Measurements from ENCODE around the gene PRRG3. TPM values are rescaled to one million over a fixed set of nuclear protein-coding genes. Genes with fewer than 3 reads are reported as not detected.

PRRG3 gene
- total RNA-seq, 2 donors from 2014 or later = not detected

GRCh38 chrX:151741606-151742005 is 46.3 kb downstream of the PRRG3 start:
- Mint-ChIP-seq H3K4me1 (ENCODE audit: low read depth in 2 of 2) (no peaks in the 10 kb centered on the region), H3K27me3 (peaks cover 0 to 11% of the 10 kb centered on the region in 2 donors), H3K36me3 (no peaks in the 10 kb centered on the region), H3K4me3 (no peak overlapping the region), H3K9me3 (no peaks in the 10 kb centered on the region), H3K27ac (no peak overlapping the region)
- ATAC-seq = no peak
- DNase-seq (ENCODE audit: low spot score) = no peak

- no peak overlapping the region for H3K27ac Mint-ChIP-seq
- H3K27me3 Mint-ChIP-seq = peaks cover 0 to 10% of the 10 kb centered on the region in 2 donors
These were observed 47.1 kb downstream of the PRRG3 start for GRCh38 chrX:151742311-151742710.

GRCh38 chrX:151743651-151744470 is 48.6 kb downstream of the PRRG3 start:
- Mint-ChIP-seq H3K27ac (no peak overlapping the region), H3K36me3 (no peaks in the 10 kb centered on the region), H3K27me3 (peaks cover 0 to 7% of the 10 kb centered on the region in 2 donors), H3K4me1 (ENCODE audit: low read depth in 2 of 2) (no peaks in the 10 kb centered on the region), H3K4me3 (no peak overlapping the region), H3K9me3 (no peaks in the 10 kb centered on the region)
- no peak for ATAC-seq
- no peak for DNase-seq (ENCODE audit: low spot score)

More at GRCh38 chrX:151742311-151742710, 47.1 kb downstream of the PRRG3 start:
- no peaks in the 10 kb centered on the region for H3K36me3 Mint-ChIP-seq
- no peaks in the 10 kb centered on the region for H3K9me3 Mint-ChIP-seq
- H3K4me3 Mint-ChIP-seq = no peak overlapping the region
- DNase-seq (ENCODE audit: low spot score) (no peak), ATAC-seq (no peak)
- H3K4me1 Mint-ChIP-seq (ENCODE audit: low read depth in 2 of 2) = no peaks in the 10 kb centered on the region

- Mint-ChIP-seq H3K27ac (no peak overlapping the region), H3K36me3 (no peaks in the 10 kb centered on the region), H3K4me1 (ENCODE audit: low read depth in 2 of 2) (no peaks in the 10 kb centered on the region), H3K4me3 (no peak overlapping the region), H3K9me3 (no peaks in the 10 kb centered on the region), H3K27me3 (peaks cover 2 to 7% of the 10 kb centered on the region in 2 donors)
- DNase-seq (ENCODE audit: low spot score) (no peak), ATAC-seq (no peak)
These were observed 50.4 kb downstream of the PRRG3 start for GRCh38 chrX:151745651-151746050.

- no peaks in the 10 kb centered on the region for H3K36me3 Mint-ChIP-seq
- ATAC-seq (no peak), DNase-seq (ENCODE audit: low spot score) (no peak)
- H3K27ac Mint-ChIP-seq = no peak overlapping the region
- H3K27me3 Mint-ChIP-seq = peaks cover 10 to 11% of the 10 kb centered on the region in 2 donors
- no peaks in the 10 kb centered on the region for H3K4me1 Mint-ChIP-seq (ENCODE audit: low read depth in 2 of 2)
- H3K9me3 Mint-ChIP-seq = no peaks in the 10 kb centered on the region
- H3K4me3 Mint-ChIP-seq = no peak overlapping the region
These were observed 51.2 kb downstream of the PRRG3 start for GRCh38 chrX:151746502-151746901.

- Mint-ChIP-seq H3K36me3 (no peaks in the 10 kb centered on the region), H3K4me1 (ENCODE audit: low read depth in 2 of 2) (no peaks in the 10 kb centered on the region), H3K27me3 (peaks cover 12 to 19% of the 10 kb centered on the region in 2 donors), H3K4me3 (no peak overlapping the region), H3K27ac (no peak overlapping the region), H3K9me3 (no peaks in the 10 kb centered on the region)
- ATAC-seq (no peak), DNase-seq (ENCODE audit: low spot score) (no peak)
These were observed 55.3 kb downstream of the PRRG3 start for GRCh38 chrX:151750511-151750910.

GRCh38 chrX:151752847-151753246 is 57.6 kb downstream of the PRRG3 start:
- no peak for ATAC-seq
- no peaks in the 10 kb centered on the region for H3K9me3 Mint-ChIP-seq
- H3K27me3 Mint-ChIP-seq = peaks cover 18 to 27% of the 10 kb centered on the region in 2 donors
- no peak for DNase-seq (ENCODE audit: low spot score)
- H3K4me3 Mint-ChIP-seq = no peak overlapping the region
- no peaks in the 10 kb centered on the region for H3K36me3 Mint-ChIP-seq
- H3K27ac Mint-ChIP-seq = no peak overlapping the region
- no peaks in the 10 kb centered on the region for H3K4me1 Mint-ChIP-seq (ENCODE audit: low read depth in 2 of 2)

GRCh38 chrX:151753313-151754046 is 58.2 kb downstream of the PRRG3 start:
- Mint-ChIP-seq H3K9me3 (no peaks in the 10 kb centered on the region), H3K36me3 (no peaks in the 10 kb centered on the region), H3K27me3 (peaks cover 18 to 32% of the 10 kb centered on the region in 2 donors), H3K27ac (no peak overlapping the region), H3K4me1 (ENCODE audit: low read depth in 2 of 2) (no peaks in the 10 kb centered on the region), H3K4me3 (no peak overlapping the region)
- ATAC-seq (no peak), DNase-seq (ENCODE audit: low spot score) (peak; percentile 71)

GRCh38 chrX:151754047-151754429 is 58.8 kb downstream of the PRRG3 start:
- no peak overlapping the region for H3K27ac Mint-ChIP-seq
- peaks cover 18 to 32% of the 10 kb centered on the region in 2 donors for H3K27me3 Mint-ChIP-seq
- ATAC-seq (no peak), DNase-seq (ENCODE audit: low spot score) (no peak)
- H3K4me1 Mint-ChIP-seq (ENCODE audit: low read depth in 2 of 2) = no peaks in the 10 kb centered on the region
- no peaks in the 10 kb centered on the region for H3K36me3 Mint-ChIP-seq
- no peak overlapping the region for H3K4me3 Mint-ChIP-seq
- no peaks in the 10 kb centered on the region for H3K9me3 Mint-ChIP-seq

- Mint-ChIP-seq H3K4me3 (no peak overlapping the region), H3K4me1 (ENCODE audit: low read depth in 2 of 2) (no peaks in the 10 kb centered on the region), H3K27ac (no peak overlapping the region), H3K36me3 (no peaks in the 10 kb centered on the region), H3K27me3 (peaks cover 18 to 32% of the 10 kb centered on the region in 2 donors), H3K9me3 (no peaks in the 10 kb centered on the region)
- DNase-seq (ENCODE audit: low spot score) (no peak), ATAC-seq (no peak)
These were observed 59.5 kb downstream of the PRRG3 start for GRCh38 chrX:151754641-151755215.

Other genes with a start within 250 kb of the PRRG3 start
- not detected for gene PASD1, start 131.8 kb upstream of the PRRG3 start, total RNA-seq
- gene FATE1, start 20.6 kb downstream of the PRRG3 start, total RNA-seq = not detected
- not detected for gene CNGA2, start 39.3 kb downstream of the PRRG3 start, total RNA-seq
- gene MAGEA4, start 217.4 kb downstream of the PRRG3 start, total RNA-seq = not detected

Measured in natural killer cell treated with Interleukin-12 subunit alpha and Interleukin-12 subunit beta and Interleukin-15 and Interleukin-18, amount 100 ng/mL, for 72 hours (primary cell).